ENCODE results near the gene HLA-G. TPM values are rescaled to one million over a fixed set of nuclear protein-coding genes. Genes with fewer than 3 reads are reported as not detected.
"Not testable (repeated sequence)": the region's sequence is repeated elsewhere in the genome, so short reads cannot be mapped to it uniquely, and the experiment has no call there.

HLA-G gene
- total RNA-seq, 1 donor from 2014 or later = 0.41 TPM

DNA sequence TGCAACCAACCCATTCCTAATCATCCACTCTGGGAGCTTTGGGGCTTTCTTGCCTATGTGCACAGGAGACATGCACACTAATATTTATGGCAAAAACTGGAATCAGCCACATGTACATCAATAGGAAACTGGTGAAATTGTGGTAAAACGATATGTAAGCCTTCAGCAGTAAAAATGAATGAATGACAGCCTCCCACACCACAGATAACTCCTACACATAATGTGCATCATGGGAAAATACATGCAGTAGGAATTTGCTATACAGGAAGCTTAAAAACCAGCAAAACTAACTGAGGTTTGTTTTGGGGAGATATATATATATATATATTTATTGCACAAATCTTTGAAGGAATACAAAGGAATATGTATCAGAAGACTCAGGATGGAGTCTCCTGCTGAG is 47.6 kb downstream of the HLA-G start:
- TF ChIP-seq, protein P1, sequence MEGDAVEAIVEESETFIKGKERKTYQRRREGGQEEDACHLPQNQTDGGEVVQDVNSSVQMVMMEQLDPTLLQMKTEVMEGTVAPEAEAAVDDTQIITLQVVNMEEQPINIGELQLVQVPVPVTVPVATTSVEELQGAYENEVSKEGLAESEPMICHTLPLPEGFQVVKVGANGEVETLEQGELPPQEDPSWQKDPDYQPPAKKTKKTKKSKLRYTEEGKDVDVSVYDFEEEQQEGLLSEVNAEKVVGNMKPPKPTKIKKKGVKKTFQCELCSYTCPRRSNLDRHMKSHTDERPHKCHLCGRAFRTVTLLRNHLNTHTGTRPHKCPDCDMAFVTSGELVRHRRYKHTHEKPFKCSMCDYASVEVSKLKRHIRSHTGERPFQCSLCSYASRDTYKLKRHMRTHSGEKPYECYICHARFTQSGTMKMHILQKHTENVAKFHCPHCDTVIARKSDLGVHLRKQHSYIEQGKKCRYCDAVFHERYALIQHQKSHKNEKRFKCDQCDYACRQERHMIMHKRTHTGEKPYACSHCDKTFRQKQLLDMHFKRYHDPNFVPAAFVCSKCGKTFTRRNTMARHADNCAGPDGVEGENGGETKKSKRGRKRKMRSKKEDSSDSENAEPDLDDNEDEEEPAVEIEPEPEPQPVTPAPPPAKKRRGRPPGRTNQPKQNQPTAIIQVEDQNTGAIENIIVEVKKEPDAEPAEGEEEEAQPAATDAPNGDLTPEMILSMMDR (IDR thresholded peaks at IDR 0.05; ENCODE audit: unreplicated experiment) = no peak
- Mint-ChIP-seq H3K4me3 (ENCODE audit: unreplicated experiment) (no peak overlapping the region), H3K36me3 (ENCODE audit: low read depth, unreplicated experiment) (peaks cover 8% of the 10 kb centered on the region), H3K4me1 (ENCODE audit: unreplicated experiment) (no peaks in the 10 kb centered on the region), H3K27me3 (ENCODE audit: unreplicated experiment) (no peaks in the 10 kb centered on the region), H3K9me3 (ENCODE audit: unreplicated experiment) (no peaks in the 10 kb centered on the region), H3K27ac (ENCODE audit: unreplicated experiment) (no peak overlapping the region)
- DNase-seq (ENCODE audit: low spot score) = no peak

DNA sequence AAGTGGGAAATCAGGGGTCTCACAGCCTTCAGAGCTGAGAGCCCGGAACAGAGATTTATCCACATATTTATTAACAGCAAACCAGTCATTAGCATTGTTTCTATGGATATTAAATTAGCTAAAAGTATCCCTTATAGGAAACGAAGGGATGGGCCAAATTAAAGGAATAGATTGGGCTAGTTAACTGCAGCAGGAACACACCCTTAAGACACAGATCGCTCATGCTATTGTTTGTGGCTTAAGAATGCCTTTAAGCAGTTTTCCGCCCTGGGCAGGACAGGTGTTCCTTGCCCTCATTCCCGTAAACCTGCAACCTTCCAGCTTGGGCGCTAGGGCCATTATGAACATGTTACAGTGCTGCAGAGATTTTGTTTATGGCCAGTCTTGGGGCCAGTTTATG is 48.1 kb downstream of the HLA-G start:
- not testable (repeated sequence) for DNase-seq (ENCODE audit: low spot score); H3K27me3 Mint-ChIP-seq (ENCODE audit: unreplicated experiment); H3K9me3 Mint-ChIP-seq (ENCODE audit: unreplicated experiment); H3K27ac Mint-ChIP-seq (ENCODE audit: unreplicated experiment); H3K36me3 Mint-ChIP-seq (ENCODE audit: low read depth, unreplicated experiment); H3K4me3 Mint-ChIP-seq (ENCODE audit: unreplicated experiment); H3K4me1 Mint-ChIP-seq (ENCODE audit: unreplicated experiment)

Other genes starting within 250 kb of the HLA-G start
- not detected for gene OR2H2, start 242.7 kb upstream of the HLA-G start, total RNA-seq (ENCODE audit: unreplicated experiment)
- 164 TPM for gene GABBR1, start 194.6 kb upstream of the HLA-G start, total RNA-seq (ENCODE audit: unreplicated experiment)
- not detected for gene MOG, start 170.7 kb upstream of the HLA-G start, total RNA-seq (ENCODE audit: unreplicated experiment)
- gene ZFP57, start 146.7 kb upstream of the HLA-G start, total RNA-seq (ENCODE audit: unreplicated experiment) = 1.0 TPM
- 5.1 TPM for gene HLA-F, start 104.4 kb upstream of the HLA-G start, total RNA-seq (ENCODE audit: unreplicated experiment)
- gene HLA-A, start 114.7 kb downstream of the HLA-G start, total RNA-seq (ENCODE audit: unreplicated experiment) = 167 TPM
- gene POLR1H, start 233.4 kb downstream of the HLA-G start, total RNA-seq (ENCODE audit: unreplicated experiment) = 39.0 TPM
- gene PPP1R11, start 239.4 kb downstream of the HLA-G start, total RNA-seq (ENCODE audit: unreplicated experiment) = 39.3 TPM
- gene RNF39, start 247.9 kb downstream of the HLA-G start, total RNA-seq (ENCODE audit: unreplicated experiment) = not detected

Measured in endothelial cell (in vitro differentiated cells).